NCI-H1930 (cell line): ENCODE results near the gene CTNNA2.

Experiments used
- DNase-seq, 2 experiments: peaks; one replicate each; lab custom pipeline; 2025; lab: John Stamatoyannopoulos, UW

The CTNNA2 gene

DNA sequence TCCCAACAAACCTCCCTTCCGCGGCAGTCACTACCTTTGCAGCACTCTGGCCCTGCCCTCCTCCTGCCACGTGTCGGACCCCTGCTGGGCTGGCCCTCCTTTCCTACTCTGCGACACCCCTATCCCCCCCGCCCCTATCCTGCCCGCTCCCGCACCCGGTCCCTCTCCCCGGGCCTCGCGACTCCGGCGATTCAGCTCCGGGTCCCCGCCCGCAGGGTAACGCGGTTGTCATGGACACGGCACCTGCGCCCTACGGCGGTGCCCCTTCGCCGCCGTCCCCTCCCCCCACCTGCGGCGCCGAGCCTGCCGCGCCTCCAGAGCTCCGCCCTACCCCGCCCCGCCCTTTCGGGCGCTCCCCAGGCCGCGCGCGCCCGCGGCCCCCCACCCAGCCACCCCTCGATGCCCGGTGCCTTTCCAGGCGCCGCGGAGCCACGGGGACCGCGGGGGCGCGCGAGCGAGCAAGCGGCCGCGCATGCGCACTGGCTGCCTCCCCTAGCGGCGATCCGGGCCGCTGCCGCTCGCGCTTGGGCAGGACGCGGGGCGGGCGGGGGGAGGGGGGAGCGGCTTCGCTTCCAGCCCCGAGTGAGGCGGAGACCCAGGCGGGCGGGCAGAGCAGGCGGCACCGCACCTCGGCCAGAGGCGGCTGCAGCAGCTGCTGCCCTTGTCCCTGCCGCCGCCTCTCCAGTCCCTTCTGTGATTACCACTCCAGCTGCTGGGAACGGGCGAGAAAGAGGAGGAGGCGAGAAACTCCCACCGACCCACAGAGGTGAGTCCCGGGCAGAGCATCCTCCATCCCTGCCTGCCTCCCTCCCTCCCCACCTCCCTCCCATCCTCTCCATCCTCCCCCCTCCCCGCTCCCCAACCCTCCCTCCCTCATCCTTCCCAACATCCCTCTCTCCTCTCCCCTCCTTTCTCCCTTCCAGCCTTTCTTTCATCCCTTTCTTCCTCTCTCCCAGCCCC lies at the start of gene CTNNA2:
Gene CTNNA2 (plus strand): TSS at position 610 of the 960 bp plus-strand sequence.
- DNase-seq: peak; percentile 88 to 96

DNA sequence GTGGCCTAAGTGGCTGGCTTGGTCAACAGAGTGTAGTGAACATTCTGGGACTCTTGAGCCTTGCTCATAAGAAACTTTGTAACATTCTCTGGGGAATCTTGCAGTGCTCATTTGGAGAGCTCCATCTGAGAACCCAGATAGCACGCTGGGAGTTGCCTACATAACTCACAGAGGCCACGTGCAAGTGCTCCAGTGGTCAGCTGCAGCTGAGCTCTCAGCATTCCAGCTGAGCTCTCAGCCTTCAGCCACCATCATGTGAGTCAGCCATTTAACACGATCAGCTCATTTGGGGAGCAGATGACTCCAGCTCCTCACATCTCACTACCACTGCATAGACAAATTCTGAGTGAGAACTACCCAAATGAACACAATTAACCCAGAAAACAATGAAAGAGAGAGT lies 25.5 kb upstream of the CTNNA2 start:
- DNase-seq: no peak

DNA sequence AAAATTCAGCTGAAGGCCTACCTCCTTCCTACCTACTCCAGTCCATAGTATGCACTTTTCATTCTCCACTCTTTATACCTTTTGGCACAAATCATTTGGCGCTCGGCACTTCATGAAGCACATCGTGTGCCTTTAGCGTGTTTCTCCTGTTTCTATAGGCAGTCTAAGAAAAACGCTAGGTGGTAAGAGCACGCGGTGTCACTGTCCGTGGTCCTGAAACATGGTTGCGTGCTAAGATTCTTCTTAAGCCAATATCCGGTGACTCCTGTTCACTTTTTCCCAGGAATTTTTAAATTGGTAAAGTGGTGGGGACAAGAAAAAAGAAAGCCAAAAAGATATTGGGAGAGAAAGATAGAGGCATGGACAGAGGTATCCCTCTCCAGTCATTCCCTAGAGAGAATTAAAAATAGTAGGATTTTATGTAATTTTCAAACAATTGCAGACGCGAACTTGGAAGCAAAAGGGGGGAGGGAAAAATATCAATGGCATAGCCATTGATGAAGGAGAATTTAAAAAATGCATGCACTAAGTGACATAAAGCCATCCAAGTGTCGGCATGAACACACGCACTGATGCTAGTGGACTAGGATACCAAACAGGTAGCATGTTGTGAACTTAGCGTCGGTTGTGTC lies 1.4 kb upstream of the CTNNA2 start:
- no peak for DNase-seq

DNA sequence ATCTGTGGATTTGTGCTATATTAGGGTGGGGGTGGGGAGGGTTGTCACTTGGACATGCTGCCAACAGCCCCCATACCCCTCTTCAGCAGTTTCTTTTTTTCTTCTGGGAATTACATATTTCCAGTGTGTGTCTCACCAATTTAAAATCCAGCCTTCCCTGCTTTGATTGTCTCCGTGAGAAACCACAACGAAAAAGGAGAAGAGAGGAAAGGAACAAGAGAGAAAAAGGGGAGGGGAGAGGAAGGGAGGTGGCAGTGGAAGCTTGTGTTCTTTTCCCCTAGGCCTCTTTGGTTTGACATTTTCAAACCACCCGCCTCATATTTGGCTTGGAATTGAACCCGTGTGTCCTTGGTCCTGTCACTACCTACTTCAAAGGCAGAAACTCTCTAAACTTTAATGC lies 860 bp downstream of the CTNNA2 start:
- DNase-seq: no peak

DNA sequence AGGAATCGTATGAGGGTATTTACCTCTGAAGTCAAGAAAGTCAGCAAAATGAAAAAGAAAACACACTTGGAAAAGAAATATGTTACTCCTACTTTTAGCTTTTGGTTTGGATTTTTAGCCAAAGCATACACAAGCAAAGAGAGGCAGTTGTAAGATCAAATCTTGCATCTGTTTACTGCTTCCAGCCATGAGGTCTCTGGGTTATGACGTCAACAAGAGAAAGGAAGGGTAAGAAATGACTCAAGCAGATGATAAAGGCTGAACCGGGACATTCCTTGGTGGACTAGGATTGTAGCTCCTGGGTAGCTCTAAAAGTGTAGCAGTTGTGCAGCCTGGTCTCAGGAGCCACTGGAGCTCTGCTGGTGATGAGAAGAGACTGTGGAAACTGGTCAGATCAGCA lies 16.8 kb downstream of the CTNNA2 start:
- DNase-seq: no peak

DNA sequence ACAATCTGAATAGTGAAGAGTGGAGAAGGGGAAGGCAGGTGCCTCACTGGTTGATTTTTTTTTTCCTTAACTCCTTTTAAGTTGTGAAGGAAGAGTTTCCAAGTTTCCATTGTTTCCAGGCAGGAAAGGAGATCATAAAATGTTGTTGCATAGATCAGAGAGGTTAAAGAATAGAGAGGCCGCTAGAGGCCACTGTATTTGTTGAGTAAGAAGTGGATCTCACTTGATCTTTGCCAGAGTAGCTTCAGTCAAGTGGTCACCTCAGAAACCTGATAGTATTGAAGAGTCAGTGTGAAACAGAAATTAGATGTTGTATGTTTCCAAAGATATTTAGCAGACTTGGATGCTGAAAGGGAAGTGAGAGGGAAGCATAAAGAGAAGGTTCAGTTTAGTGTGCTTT lies 17.6 kb downstream of the CTNNA2 start:
- DNase-seq: no peak

DNA sequence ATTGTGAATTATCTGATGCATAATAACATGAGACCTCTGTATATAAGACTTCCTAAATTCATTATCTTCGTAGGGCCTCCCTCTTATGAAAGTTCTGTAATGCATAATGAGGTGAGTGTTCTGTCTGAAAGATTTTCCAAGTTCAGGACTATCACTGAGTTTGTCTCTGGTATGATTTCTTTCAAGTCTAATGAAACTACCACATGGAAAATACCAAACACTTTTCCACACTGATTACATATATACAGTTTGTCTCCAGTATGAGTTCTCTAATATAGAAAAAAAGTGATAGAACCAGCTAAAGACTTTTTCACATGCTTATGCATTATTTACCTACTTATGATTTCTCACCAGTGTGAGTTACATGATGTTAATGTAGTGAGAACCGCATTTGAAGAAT lies 34.7 kb downstream of the CTNNA2 start:
- DNase-seq: no peak

DNA sequence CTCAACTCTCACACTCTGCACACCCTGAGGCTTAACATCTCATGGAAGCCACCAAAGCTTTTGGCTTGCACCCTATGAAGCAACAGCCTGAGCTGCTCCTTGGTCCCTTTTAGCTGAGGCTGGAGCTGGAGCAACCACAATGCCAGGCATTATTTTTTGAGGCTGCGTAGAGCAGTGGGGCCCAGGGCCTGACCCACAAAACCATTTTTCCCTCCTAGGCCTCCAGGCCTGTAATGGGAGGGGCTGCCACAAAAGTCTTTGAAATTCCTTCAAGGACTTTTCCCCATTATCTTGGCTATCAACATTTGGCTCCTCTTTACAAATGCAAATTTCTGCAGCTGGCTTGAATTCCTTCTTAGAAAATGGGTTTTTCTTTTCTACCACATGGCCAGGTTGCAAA lies 39.8 kb downstream of the CTNNA2 start:
- no peak for DNase-seq

DNA sequence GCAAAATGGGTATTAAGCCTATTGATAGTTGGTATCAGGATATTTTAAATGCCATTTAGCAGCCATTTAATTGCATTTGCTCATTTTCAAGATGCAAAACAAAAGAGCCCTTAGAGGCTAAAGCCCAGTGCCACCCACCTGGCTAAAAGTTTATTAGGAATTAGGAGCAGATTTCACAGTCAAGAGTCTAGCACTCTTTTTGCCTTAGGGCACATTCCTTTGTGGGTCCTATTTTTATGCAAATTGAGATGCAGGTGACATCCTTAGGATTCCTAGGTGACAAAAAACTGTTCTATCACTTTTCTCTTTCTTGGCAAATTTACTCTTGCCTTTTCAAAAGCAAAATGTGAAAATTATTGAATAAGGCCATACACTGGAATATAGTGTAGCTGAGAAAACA lies 42.0 kb downstream of the CTNNA2 start:
- no peak for DNase-seq

DNA sequence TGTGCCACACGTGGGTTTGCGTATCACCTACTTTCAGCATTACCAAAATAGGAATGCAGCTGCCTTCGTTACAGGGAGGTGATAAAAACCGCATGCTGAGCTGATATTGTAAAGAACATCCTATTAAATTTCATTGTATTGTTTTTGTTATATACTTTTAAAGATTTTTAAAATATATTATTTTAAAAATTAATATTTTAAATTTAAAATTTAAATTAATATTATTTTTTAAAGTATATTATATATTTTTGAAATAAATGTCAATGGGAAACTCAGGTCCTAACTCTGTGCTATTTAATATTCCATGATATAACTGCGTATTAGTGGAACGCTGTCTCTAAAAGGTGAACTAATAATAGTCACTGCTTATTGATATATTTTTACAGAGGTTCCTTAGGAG lies 51.2 kb downstream of the CTNNA2 start:
- DNase-seq: no peak

DNA sequence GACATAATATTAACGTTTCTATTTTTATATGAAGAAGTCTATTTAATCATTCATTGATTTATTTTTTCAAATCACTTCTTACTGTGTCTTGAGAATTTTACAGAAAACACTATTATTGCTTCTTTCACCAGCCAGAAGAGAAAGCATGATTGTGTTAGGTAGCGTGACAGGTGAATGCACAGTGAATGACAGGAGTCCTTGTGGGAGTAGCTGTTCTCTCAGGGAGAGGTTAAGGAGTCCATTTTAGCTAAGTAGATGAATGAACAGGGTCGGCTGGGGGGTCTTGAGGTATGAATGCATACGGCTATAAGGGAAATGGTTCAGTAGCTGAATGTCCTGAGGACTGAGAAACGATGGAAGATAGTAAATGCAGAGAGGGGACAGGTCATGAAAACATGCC lies 56.2 kb downstream of the CTNNA2 start:
- no peak for DNase-seq

DNA sequence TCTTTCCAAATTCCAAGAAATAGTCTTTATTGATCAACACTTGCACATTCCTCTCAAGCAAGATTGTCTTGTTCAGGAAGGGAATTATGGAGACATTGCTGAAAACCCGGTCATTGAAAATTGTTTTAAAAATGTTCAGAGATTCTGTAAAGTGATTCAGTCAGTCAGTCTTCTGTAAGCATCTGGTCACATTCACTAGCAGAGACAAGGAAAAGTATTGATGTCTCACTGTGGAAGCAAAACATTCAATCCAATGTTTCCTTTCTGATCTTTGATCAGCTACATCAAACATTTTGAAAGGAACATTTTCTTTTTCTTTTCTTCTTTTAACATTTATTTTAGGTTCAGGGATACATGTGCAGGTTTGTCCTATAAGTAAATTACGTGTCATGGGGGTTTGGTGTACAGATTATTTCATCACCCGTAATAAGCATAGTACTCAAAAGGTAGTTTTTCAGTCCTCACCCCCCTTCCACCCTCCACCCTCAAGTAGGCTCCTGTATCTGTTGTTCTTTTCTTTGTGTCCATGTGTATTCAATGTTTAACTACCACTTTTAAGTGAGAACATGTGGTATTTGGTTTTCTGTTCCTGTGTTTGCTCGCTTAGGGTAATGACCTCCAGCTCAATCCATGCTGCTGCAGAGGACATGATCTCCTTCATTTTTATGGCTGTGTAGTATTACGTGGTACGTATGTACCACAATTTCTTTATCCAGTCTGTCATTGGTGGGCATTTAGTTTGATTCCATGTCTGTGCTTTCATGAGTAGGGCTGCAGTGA lies 61.2 kb downstream of the CTNNA2 start:
- no peak for DNase-seq

DNA sequence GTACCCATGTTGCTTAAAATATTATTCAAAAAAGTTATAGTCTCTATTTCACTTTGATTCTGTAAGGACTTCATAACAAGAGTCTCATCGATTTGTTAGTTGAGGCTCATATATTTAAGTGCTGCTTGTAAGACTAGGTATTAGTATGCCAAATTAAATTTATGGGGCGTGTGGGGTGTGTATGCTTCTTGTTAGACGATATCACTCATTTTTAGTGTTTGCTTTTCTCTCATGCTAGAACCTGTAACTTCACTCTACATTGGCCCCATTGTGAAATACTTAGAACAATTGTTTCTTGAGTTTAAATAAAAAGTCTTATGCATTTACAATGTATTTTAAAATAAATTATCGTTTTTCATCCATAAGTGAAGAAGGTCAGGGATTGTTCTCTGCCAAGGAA lies 63.6 kb downstream of the CTNNA2 start:
- DNase-seq: no peak

DNA sequence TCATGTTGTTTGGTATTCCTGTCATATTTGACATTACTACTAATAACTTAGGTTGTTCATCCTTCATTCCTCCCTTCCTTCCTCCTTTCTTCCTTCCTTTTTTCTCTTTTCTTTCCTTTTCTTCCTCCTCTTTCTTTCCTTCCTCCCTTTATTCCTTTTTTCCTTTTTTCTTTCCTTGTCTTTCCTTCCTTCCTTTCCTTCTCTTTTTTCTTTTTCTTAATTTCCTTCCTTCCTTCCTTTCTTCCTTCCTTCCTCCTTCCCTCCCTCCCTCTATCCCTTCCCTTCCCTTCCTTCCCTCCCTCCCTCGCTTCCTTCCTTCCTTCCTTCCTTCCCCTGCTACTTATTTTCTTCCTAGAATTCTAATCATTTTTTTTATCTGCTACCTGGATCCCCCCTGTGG lies 66.1 kb downstream of the CTNNA2 start:
- no peak for DNase-seq

DNA sequence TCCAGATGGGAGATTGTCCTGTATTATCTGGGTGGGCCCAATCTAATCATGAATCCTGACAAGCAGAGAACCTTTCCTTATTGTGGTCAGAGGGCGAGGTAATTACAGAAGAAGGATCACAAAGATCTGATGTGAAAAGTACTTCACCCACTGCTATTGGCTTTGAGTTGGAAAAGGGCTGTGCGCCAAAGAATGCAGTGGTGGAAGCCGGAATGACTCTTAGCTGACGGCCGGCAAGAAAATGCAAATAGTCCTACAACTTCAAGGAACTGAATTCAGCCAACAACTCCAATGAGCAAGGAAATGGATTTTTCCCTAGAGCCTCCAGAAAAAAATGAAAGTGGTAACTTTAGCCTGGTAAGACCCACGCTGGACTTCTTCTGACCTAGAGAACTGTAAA lies 67.3 kb downstream of the CTNNA2 start:
- no peak for DNase-seq

DNA sequence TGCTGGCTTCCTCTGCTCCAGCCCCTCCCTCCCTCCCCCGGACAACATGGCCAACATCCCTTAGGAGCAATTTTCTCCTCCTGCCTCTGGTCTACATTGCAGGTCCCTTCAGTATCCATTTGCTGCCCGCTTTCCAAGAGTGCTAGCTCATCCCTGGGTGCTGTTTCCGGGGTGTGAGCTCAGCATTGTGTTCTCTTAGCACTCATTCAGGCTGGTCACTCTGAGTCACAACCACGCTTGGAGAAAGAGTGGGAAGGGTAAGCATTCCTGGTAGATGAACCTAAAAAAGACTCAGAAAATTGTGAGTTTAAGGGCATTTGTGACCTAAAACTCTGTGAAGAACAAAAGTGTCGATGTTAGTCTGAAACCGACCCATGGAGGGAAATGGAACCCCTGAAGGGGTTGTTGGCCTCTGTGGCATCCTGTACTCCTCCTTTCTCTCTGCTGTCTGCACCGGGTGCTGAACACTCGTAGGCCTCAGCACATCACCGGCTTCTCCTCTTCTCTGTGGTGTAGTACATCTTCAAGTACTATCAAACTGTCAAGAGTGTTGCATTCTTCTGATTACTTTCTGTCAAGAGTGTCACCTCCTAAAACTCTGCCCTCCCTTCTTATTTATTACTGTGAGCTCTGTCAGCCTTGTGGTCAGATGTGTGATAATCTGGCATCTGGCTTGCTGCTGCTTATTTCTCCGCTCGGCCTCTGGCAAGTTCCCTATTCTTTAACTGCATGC lies 73.0 kb downstream of the CTNNA2 start:
- DNase-seq: no peak

DNA sequence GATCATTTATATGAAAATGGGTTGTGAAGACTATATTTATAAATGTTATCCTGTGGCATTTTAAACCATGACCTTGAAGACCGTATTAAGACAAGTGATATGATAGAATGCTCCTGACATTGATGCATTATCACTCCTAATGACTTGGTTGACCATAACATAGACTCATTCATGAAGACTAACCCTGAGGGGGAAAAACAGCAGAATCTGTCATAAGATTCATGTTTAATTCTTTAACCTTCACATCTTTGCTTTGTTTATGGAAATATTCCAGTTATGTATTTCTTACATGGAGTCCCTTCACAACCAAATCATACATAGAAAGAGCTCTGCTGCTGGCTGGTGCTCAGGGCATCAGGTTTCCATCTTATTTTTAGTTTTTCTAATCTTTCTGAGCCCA lies 78.4 kb downstream of the CTNNA2 start:
- DNase-seq: no peak

DNA sequence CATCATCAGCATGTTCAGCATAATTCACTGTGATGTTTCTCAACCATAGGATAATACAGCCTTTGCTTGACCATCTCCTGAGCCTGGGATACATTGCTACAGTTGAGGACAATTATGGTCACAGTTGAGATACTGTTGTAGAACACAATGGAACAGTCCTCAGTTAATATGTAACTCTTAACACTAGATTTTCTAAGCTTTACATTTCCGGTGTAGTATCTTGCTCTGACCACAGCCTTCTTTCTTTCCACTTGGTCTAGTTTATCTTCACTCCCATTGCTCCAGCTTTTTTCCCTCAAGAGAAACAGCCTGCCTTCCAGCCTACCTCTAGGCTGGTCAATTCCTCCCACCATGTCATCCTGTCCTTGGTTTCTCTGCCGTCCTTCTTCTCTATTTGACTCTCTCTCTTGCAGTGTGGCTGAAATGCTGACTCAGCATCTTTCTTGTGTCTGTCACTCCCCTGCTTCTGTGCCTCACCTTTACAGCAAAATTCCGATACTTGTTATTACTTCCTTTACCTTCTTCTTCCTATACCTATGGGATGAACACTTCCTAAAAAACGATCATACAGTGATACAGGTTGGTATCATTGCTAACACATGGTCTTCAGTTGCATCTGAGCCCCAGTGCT lies 80.5 kb downstream of the CTNNA2 start:
- DNase-seq: no peak

DNA sequence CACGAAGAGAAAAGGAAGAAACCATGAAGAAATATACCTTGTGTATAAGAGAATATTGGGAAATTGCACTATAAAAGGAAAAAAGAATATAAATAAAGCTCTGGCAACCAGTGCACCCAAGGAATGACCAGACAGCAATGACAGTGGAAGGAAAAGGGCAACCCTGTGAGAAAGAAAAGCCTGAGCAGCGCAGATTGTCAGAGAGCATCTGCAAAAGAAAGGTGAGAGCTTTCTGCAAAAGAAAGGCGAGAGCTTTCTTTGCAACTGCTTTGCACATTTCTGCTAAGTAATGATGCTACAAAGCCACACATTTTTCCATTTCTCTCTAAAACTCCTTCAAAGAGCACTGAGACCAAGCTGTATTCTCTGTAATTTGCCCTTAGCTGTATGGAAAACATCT lies 83.6 kb downstream of the CTNNA2 start:
- no peak for DNase-seq

DNA sequence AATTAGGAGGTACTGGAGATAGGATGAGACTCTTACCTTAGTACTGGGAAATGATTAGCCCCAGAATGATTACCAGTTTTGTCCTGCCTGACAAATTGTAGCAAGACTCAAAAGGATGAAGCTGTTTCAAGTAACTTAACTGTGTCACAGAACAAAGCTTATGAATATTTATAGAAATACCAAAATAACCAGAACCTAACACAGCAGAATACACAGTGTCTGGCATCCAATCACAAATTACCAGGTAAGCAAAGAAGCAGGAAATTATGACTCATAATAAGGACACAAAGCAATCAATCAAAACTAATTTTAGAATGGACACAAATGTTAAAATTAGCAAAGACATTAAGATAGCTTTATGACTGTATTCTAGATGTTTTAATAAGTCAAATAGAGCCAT lies 91.9 kb downstream of the CTNNA2 start:
- DNase-seq: no peak

DNA sequence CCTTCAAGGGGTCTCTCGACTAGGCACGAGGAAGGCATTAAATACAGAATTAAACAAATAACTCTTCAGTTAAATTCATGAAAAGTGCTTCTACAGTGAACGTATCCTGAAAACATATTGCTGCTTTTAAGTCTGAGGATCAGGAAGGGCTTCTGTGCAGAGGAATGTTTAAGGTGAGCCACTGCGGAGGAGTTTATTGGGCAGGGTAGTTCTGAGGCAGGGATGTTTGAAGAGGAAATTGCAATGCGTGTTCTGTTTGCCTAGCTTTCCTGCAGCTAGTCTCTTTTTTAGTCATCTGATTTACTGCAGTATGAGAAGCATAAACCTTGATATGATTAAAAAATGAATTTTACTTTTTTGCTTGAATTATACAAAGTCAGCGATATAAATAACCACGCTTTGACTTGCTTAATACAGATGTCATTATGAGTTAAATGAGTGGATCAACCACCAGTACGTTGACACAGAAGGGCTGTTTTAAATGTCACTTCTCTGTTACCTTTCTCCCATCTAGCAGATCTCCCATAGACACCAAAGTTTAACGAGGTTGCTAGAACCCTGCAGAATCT lies 98.7 kb downstream of the CTNNA2 start:
- no peak for DNase-seq
